KMS-11 (cell line): ENCODE results near the gene ARHGAP4.

ENCODE experiments used
- H2AFZ ChIP-seq: fragments of 200-600 bp; sonication (generic); 2 replicates; pipeline ENCODE4 v1.6.1; 2016; ENCODE audit warnings: antibody characterized with exemption, mixed run types, low read depth
- H3K27ac ChIP-seq: fragments of 200-600 bp; sonication (generic); 2 replicates; pipeline ENCODE4 v1.6.1; 2016; ENCODE audit warnings: mild to moderate bottlenecking, mixed run types
- H3K27me3 ChIP-seq: fragments of 200-600 bp; sonication (generic); 2 replicates; pipeline ENCODE4 v1.6.1; 2017; ENCODE audit warnings: mild to moderate bottlenecking, low read depth, mixed run types, moderate library complexity; ENCODE audit not compliant: insufficient read depth
- H3K36me3 ChIP-seq: fragments of 200-600 bp; sonication (generic); 2 replicates; pipeline ENCODE4 v1.6.1; 2017; ENCODE audit warnings: mild to moderate bottlenecking, mixed run types; ENCODE audit not compliant: insufficient read depth
- H3K4me1 ChIP-seq: fragments of 200-600 bp; sonication (generic); 2 replicates; pipeline ENCODE4 v1.6.1; 2016; ENCODE audit warnings: mild to moderate bottlenecking, low read depth, mixed run types; ENCODE audit not compliant: poor library complexity, severe bottlenecking
- H3K4me2 ChIP-seq: fragments of 200-600 bp; sonication (generic); 2 replicates; pipeline ENCODE4 v1.7.0; 2016; ENCODE audit warnings: mild to moderate bottlenecking, mixed run types
- H3K4me3 ChIP-seq: fragments of 200-600 bp; sonication (generic); IDR thresholded peaks from 2 replicates; pipeline ENCODE4 v1.6.1; 2017; ENCODE audit warnings: low read depth, low read length, mixed read lengths; ENCODE audit not compliant: insufficient read depth
- H3K79me2 ChIP-seq: fragments of 200-600 bp; sonication (generic); 2 replicates; pipeline ENCODE4 v1.6.1; 2016; ENCODE audit warnings: low read depth, mixed run types; ENCODE audit not compliant: insufficient read depth
- H3K9ac ChIP-seq: fragments of 200-600 bp; sonication (generic); 2 replicates; pipeline ENCODE4 v1.6.1; 2016; ENCODE audit warnings: mild to moderate bottlenecking, mixed run types
- H4K20me1 ChIP-seq: fragments of 200-600 bp; sonication (generic); 2 replicates; pipeline ENCODE4 v1.6.1; 2016; ENCODE audit warnings: mild to moderate bottlenecking, mixed run types; ENCODE audit not compliant: insufficient read depth
- TF ChIP-seq, protein P1 (sequence below): fragments of 200-600 bp; sonication (generic); conservative IDR thresholded peaks from 2 replicates; pipeline ENCODE4 v1.6.1; 2017; ENCODE audit warnings: low read depth, mild to moderate bottlenecking, antibody characterized with exemption, low read length, moderate library complexity, mixed read lengths

Gene ARHGAP4

GRCh38 chrX:153885208-153885787 is 40.8 kb downstream of the ARHGAP4 start:
- no peaks in the 10 kb centered on the region for H3K79me2 ChIP-seq
- H3K4me1 ChIP-seq: no peaks in the 10 kb centered on the region
- no peaks in the 10 kb centered on the region for H4K20me1 ChIP-seq
- no peak overlapping the region; the same call in 1 of the 2 replicates for H3K4me2 ChIP-seq
- TF ChIP-seq, protein P1, sequence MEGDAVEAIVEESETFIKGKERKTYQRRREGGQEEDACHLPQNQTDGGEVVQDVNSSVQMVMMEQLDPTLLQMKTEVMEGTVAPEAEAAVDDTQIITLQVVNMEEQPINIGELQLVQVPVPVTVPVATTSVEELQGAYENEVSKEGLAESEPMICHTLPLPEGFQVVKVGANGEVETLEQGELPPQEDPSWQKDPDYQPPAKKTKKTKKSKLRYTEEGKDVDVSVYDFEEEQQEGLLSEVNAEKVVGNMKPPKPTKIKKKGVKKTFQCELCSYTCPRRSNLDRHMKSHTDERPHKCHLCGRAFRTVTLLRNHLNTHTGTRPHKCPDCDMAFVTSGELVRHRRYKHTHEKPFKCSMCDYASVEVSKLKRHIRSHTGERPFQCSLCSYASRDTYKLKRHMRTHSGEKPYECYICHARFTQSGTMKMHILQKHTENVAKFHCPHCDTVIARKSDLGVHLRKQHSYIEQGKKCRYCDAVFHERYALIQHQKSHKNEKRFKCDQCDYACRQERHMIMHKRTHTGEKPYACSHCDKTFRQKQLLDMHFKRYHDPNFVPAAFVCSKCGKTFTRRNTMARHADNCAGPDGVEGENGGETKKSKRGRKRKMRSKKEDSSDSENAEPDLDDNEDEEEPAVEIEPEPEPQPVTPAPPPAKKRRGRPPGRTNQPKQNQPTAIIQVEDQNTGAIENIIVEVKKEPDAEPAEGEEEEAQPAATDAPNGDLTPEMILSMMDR: no peak
- no peak overlapping the region for H2AFZ ChIP-seq
- H3K27ac ChIP-seq: no peak overlapping the region
- no peaks in the 10 kb centered on the region for H3K36me3 ChIP-seq
- peaks cover 36% of the 10 kb centered on the region; the same call in 1 of the 2 replicates for H3K27me3 ChIP-seq
- H3K4me3 ChIP-seq: no peak overlapping the region
- H3K9ac ChIP-seq: no peak overlapping the region

- H3K4me3 ChIP-seq: no peak overlapping the region
- H3K9ac ChIP-seq: no peak overlapping the region
- H3K4me1 ChIP-seq: no peaks in the 10 kb centered on the region
Measured at GRCh38 chrX:153884590-153884989, 41.5 kb downstream of the ARHGAP4 start.

GRCh38 chrX:153884136-153884535 is 41.9 kb downstream of the ARHGAP4 start:
- H3K4me2 ChIP-seq: no peak overlapping the region
- H3K27ac ChIP-seq: no peak overlapping the region
- no peak overlapping the region for H3K9ac ChIP-seq
- H4K20me1 ChIP-seq: no peaks in the 10 kb centered on the region
- no peak overlapping the region for H2AFZ ChIP-seq
- H3K79me2 ChIP-seq: no peaks in the 10 kb centered on the region
- no peaks in the 10 kb centered on the region for H3K4me1 ChIP-seq
- no peaks in the 10 kb centered on the region for H3K36me3 ChIP-seq
- TF ChIP-seq, protein P1: no peak
- no peak overlapping the region for H3K4me3 ChIP-seq
- peaks cover 36% of the 10 kb centered on the region; the same call in 1 of the 2 replicates for H3K27me3 ChIP-seq

More at GRCh38 chrX:153884590-153884989, 41.5 kb downstream of the ARHGAP4 start:
- H3K79me2 ChIP-seq: no peaks in the 10 kb centered on the region
- no peaks in the 10 kb centered on the region for H4K20me1 ChIP-seq
- H3K36me3 ChIP-seq: no peaks in the 10 kb centered on the region
- no peak overlapping the region for H3K27ac ChIP-seq
- no peak overlapping the region for H2AFZ ChIP-seq
- H3K4me2 ChIP-seq: no peak overlapping the region
- TF ChIP-seq, protein P1: no peak
- peaks cover 36% of the 10 kb centered on the region; the same call in 1 of the 2 replicates for H3K27me3 ChIP-seq

DNA sequence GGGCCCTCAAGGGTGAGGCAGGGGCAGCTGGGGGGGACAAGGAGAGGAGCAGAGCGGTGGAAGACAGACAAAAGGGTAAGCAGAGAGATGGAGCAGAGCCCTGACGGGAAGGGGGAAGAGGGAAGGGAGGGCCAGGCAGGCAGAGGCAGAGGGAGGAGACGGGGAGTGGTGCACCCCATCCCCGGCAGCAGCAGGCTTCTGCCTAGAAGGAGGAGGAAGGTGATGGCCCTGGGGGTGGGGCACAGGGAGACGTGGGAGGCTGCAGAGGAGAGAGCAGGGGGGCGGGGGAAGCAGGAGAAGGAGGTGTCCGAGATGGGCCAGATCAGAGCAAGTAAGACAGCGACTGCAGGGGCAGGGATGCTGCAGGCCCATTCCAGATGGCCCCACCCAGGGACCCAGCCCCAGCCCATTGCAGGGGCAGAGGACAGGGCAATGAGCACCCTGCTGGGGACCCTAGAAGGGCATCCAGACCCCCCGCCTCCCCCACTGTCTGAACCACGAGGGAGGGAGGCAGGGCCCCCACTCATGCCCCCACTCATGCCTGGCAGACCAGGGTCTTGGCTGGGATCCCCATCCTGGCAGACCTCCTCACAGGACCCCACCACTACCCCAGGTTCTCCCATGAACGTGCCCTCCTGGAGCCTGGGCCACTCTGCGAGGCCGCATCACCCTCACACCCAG is 42.8 kb downstream of the ARHGAP4 start:
- H4K20me1 ChIP-seq: no peaks in the 10 kb centered on the region
- H3K4me3 ChIP-seq: no peak overlapping the region
- no peaks in the 10 kb centered on the region for H3K4me1 ChIP-seq

More for the DNA sequence above, 42.8 kb downstream of the ARHGAP4 start:
- TF ChIP-seq, protein P1: no peak
- no peak overlapping the region for H3K9ac ChIP-seq
- no peak overlapping the region for H2AFZ ChIP-seq
- no peaks in the 10 kb centered on the region for H3K36me3 ChIP-seq
- H3K27ac ChIP-seq: no peak overlapping the region
- no peaks in the 10 kb centered on the region for H3K79me2 ChIP-seq
- peaks cover 35% of the 10 kb centered on the region; the same call in 1 of the 2 replicates for H3K27me3 ChIP-seq
- no peak overlapping the region for H3K4me2 ChIP-seq
